ENCODE results near the gene STMN3.

Gene STMN3

DNA sequence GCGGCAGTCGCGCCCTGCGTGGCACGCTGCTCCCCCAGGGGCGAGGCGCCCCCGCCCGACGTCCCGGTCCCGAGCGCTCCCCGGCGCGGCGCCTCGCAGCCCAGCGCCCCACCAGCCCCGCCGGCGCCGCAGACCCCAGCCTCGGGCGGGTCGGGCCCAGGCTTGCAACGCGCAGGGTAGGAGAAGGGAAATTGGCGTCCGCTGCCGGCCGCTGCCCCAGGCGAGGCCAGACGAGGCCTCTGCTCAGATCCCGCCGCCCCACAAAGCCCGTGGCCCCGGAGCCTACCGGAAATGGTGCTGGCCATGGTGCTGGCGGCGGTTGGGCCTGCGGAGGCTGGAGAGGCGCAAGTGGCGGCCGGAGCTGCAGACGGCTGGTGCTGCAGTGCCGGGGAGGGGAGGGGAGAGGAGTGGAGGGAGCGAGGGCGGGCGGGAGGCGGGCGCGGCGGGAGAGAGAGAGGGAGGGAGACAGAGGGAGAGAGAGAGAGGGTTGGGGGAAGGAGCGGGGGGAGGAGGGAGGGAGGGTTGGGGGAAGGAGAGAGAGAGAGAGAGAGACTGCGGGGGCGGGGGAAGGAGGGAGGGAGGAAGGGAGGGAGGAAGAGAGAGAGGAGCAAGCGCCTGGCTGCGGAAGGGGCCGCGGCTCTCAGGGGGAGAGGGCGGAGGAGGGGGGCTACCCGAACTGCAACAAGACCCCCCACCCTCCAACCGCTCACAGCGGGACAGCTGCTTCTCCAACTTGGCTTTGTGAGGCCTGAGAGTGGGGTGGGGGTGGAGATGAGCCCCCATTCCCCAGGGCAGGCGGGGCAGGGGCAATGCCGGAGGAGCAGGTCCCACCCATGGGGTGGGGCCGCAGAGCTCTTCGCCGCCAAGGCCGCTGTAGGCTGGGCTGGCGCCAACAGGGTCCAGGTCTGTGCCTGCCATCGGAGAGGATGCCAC lies at the start of gene STMN3:
Gene STMN3 (minus strand): TSS at position 384 of the 933 bp plus-strand sequence. CDS start 79 bp downstream, at position 305.
- peak; percentile 91 for DNase-seq (ENCODE audit: low spot score)

DNA sequence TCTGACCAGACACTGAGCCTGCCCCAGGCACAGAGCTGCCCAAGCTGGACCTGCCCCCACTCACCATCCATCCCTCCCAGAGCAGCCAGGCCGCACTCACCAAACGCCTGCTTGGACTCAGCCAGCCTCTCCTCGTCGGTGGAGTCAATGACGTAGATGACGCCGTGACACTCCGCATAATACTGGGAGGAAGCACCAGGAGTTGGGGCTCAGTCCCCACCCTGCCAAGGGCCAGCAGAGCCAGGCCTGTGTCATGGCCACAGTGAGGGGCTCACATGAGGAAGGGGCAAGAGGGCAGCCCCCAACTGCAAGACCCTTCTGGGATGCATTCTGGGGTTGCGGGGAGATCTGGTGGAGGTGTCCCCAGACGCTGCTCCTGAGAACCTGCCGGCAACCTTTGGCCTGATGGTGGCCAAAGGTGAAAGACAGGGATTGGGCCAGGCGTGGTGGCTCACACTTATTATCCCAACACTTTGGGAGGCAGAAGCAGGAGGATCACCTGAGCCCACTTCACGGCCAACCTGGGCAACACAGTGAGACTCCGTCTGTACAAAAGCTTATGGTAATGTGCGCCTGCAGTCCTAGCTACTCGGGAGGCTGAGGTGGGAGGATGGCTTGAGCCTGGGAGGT lies 48.9 kb upstream of the STMN3 start:
- DNase-seq (ENCODE audit: low spot score): no peak

DNA sequence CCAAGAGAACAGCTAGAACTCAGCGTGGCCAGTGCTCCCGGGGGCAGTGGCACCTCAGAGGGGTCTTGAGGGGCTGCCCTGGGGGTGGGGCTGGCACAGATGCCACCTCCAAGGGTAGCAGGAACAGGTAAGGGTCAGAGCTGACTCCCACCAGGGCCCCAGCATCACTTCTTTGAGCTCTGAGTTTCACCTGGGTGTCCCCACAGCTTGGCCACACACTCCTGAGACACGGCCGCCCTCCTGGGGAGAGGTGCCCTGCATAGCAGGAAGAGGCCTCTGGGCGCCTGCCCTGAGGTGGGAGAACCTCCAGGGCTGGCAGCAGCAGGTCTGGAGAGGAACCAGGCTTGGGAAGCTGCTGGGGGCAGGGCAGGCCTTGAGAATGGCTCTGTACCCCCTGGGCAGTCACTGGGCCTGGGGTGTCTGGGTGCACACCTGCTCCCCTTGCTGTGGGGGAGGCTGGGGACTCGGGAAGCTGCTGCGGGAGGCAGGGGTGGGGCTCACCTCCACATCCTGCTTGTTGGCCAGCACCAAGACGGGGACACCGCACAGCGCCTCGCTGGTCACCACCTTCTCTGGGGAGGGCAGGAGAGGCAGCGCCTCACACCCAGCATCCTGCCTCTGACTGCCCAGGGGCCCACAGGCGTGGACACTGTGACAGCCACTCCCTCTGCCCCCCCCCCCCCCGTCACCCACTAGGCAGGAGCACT lies 48.3 kb upstream of the STMN3 start:
- DNase-seq (ENCODE audit: low spot score): no peak

DNA sequence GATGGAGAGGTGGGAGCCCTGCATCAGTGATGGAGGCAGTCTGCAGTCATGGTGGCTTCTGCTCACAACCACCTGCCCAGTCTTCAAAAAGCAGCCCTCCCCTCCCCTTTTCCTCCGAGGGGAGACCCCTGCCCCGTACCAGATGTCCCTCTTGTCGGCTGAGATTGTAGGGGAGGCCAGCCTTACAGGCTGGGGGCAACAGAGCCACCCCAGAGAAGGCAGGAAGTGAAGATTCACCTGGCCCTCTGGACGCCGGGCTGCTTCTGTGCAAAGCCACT lies 47.8 kb upstream of the STMN3 start:
- DNase-seq (ENCODE audit: low spot score): no peak

DNA sequence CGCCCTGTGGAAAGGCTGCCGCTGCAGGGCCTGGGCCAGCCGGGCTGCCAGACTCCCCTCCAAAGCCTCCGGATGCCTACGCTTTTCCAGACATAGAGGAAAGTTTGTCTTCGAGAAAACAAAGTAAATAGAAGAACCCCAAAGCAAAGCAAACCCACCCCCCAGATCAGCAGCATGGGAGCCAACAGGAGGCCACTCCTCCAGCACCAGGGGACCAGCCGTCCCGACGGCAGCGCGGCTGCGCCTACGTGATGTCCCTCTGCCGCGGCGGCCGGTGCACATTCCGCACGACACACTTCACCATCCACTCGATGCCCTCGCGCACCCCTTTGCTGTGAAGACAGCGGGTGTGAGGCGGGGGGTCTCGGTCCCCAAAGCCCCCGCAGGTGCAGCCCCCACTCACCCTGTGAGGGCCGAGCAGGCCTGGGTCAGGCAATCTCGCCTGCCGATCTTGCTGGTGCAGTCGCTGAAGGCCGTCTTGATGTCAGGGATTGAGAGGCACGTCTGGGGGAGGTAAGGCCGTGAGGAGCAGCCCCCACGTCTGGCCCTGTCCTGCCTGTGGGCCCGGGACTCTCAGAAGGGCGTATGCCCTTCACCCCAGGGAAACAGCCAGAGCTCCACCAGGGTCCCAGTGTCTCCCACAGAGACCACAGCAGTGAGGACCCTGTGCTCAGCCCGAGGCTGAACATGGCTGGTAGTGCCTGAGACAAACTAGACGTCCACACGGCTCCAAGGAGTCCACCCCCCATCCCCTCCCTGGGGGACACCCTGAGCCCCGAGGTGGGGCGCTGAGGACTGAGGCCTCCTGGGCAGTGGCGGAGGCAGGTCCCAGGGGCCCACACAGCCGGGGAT lies 47.2 kb upstream of the STMN3 start:
- no peak for DNase-seq (ENCODE audit: low spot score)

DNA sequence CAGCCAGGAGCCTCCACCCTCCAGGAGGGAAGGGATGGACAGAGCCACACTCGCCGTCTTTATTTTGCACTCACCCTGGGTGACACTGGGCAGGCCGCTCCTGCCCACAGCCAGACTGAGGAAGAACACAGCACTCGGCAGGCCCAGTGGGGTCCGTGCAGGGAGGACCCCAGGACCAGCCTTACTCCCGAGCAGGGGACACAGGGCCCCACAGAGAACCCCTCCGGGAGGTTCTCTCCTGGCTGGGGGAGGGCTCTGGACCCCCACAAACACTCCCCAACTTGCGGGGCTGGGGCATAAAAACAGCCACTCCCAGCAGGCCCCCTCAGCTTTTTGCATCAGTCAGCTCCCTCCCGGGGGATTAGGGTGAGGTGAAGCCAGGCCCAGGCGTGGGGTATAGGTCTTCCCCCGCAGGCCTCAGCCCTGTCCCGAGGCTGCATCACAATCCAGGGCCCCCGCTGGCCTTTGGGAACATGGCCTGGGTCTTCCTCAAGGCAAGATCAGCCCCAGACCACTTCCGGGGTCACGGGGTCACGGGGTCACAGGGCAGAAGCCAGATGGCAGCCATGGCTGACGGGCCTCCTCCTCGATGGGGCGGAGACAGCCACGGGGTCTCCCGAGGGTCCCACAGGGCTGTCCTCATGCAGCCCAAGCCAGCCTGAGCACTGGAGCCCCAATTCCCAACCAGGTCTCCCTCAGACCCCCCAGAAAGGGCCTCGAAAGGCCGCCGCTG lies 46.4 kb upstream of the STMN3 start:
- no peak for DNase-seq (ENCODE audit: low spot score)

DNA sequence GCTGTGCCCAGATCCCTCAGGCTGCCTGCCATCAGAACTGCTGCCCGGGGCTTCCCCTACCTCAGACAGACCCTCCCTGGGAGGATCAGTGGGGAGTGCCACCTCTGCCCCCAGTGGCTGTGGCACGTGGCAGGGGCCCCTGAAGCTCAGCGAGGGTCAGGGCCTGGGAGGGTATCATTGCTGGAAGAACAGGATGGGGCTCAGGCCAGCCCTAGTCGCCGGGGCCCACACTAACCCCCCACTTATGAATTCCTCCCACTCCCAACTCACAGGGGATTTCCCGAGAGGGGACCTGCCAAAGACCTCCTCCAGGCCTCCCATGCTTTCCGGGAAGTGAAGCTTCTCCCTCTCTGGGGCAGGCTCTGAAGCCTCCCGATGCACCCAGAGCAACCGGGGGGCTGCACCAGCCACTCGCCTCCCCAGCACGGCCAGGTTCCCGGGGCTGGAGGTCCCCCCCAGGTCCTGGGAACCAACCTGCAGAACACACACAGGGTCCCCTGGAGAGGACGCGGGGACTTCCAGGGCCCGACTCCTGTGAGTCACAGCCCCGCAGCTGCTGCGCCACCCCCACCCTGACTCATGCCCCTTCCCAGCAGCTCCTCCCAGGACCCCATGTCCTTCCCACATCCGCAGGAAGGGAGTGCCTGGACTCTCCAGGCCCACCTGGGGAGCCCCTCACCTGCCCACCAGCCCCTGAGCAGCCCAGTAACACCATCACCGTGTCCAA lies 45.7 kb upstream of the STMN3 start:
- no peak for DNase-seq (ENCODE audit: low spot score)

DNA sequence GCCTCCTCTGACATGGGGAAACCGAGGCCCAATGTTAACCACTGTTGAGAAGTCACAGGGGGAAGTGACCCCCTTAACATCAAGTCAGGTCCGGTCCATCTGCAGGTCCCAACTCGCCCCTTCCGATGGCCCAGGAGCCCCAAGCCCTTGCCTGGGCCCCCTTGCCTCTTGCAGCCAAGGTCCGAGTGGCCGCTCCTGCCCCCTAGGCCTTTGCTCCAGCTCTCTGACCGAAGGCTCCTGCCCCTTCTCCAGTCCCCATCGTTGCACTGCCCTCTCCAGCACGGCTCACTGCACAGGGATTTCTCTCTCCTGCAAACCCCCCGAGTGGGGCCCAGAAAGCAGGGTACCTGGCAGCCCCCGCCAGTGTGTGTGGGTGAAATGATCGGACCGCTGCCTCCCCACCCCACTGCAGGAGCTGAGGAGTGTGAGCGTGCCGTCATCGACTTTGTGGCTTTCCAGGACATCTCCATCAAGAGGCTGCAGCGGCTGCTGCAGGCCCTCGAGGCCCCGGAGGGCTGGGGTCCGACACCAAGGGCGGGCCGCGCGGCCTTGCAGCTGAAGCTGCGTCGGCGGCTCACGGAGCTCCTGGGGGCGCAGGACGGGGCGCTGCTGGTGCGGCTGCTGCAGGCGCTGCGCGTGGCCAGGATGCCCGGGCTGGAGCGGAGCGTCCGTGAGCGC lies 44.8 kb upstream of the STMN3 start:
- no peak for DNase-seq (ENCODE audit: low spot score)

DNA sequence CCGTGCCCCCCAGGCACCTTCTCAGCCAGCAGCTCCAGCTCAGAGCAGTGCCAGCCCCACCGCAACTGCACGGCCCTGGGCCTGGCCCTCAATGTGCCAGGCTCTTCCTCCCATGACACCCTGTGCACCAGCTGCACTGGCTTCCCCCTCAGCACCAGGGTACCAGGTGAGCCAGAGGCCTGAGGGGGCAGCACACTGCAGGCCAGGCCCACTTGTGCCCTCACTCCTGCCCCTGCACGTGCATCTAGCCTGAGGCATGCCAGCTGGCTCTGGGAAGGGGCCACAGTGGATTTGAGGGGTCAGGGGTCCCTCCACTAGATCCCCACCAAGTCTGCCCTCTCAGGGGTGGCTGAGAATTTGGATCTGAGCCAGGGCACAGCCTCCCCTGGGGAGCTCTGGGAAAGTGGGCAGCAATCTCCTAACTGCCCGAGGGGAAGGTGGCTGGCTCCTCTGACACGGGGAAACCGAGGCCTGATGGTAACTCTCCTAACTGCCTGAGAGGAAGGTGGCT lies 44.2 kb upstream of the STMN3 start:
- no peak for DNase-seq (ENCODE audit: low spot score)

DNA sequence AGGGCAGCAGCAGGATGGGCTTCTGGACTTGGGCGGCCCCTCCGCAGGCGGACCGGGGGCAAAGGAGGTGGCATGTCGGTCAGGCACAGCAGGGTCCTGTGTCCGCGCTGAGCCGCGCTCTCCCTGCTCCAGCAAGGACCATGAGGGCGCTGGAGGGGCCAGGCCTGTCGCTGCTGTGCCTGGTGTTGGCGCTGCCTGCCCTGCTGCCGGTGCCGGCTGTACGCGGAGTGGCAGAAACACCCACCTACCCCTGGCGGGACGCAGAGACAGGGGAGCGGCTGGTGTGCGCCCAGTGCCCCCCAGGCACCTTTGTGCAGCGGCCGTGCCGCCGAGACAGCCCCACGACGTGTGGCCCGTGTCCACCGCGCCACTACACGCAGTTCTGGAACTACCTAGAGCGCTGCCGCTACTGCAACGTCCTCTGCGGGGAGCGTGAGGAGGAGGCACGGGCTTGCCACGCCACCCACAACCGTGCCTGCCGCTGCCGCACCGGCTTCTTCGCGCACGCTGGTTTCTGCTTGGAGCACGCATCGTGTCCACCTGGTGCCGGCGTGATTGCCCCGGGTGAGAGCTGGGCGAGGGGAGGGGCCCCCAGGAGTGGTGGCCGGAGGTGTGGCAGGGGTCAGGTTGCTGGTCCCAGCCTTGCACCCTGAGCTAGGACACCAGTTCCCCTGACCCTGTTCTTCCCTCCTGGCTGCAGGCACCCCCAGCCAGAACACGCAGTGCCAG lies 43.6 kb upstream of the STMN3 start, which contains the start of gene TNFRSF6B:
Gene TNFRSF6B (plus strand): TSS at position 25 of the 729 bp plus-strand sequence. CDS start 116 bp downstream, at position 141.
- DNase-seq (ENCODE audit: low spot score): no peak

DNA sequence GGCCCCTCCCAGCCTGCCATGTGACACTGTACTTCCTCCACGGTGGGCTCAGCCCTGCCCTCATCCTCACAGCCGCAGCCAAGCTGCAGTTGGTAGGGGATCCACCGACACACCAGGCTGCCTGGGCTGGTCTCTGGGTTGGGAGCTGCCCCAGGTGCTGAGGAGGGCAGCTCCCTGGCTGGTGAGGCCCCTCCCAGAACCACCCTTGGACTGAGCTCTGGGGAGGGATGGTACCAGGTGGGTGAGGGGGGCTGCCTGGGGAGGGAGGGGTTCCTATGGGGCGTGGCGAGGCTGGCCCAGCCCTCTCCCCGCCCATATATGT lies 43.0 kb upstream of the STMN3 start:
- DNase-seq (ENCODE audit: low spot score): no peak

DNA sequence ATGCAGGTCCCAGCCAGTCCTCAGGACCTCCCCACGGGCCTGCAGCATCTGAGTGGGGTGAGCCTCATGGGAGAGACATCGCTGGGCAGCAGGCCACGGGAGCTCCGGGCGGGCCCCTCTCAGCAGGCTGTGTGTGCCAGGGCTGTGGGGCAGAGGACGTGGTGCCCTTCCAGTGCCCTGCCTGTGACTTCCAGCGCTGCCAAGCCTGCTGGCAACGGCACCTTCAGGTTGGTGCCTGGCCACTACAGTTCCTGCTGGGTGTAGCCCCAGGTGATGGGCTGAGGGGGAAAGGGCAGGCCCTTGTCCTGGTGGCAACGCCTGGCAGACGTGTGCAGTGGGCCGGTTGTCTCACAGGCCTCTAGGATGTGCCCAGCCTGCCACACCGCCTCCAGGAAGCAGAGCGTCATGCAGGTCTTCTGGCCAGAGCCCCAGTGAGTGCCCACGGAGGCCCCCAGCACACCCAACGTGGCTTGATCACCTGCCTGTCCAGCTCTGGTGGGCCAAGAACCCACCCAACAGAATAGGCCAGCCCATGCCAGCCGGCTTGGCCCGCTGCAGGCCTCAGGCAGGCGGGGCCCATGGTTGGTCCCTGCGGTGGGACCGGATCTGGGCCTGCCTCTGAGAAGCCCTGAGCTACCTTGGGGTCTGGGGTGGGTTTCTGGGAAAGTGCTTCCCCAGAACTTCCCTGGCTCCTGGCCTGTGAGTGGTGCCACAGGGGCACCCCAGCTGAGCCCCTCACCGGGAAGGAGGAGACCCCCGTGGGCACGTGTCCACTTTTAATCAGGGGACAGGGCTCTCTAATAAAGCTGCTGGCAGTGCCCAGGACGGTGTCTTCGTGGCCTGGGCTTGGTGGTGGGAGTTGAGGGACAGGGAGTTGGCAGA lies 42.4 kb upstream of the STMN3 start:
- no peak for DNase-seq (ENCODE audit: low spot score)

DNA sequence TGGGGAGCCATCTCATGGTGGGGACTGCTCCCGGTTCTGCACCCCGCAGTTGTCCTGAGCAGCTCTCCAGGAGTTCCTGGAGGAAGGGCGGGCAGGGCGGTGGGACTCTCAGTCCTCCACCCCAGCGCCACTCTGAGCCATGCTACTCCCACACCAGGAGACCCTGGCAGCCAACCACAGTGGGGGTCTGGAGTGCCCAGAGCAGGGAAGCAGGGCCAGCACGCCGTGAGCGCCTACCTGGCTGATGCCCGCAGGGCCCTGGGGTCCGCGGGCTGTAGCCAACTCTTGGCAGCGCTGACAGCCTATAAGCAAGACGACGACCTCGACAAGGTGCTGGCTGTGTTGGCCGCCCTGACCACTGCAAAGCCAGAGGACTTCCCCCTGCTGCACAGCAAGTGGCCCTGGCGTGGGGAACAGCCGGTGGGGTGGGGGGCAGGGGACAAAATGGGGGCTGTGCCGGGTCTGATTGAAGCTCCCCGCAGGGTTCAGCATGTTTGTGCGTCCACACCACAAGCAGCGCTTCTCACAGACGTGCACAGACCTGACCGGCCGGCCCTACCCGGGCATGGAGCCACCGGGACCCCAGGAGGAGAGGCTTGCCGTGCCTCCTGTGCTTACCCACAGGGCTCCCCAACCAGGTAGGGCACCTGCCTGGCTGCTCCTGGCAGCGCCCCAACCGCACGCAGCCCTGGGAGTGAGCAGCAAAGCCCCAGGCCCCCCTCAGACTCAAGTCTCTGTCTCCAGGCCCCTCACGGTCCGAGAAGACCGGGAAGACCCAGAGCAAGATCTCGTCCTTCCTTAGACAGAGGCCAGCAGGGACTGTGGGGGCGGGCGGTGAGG lies 41.6 kb upstream of the STMN3 start:
- no peak for DNase-seq (ENCODE audit: low spot score)

DNA sequence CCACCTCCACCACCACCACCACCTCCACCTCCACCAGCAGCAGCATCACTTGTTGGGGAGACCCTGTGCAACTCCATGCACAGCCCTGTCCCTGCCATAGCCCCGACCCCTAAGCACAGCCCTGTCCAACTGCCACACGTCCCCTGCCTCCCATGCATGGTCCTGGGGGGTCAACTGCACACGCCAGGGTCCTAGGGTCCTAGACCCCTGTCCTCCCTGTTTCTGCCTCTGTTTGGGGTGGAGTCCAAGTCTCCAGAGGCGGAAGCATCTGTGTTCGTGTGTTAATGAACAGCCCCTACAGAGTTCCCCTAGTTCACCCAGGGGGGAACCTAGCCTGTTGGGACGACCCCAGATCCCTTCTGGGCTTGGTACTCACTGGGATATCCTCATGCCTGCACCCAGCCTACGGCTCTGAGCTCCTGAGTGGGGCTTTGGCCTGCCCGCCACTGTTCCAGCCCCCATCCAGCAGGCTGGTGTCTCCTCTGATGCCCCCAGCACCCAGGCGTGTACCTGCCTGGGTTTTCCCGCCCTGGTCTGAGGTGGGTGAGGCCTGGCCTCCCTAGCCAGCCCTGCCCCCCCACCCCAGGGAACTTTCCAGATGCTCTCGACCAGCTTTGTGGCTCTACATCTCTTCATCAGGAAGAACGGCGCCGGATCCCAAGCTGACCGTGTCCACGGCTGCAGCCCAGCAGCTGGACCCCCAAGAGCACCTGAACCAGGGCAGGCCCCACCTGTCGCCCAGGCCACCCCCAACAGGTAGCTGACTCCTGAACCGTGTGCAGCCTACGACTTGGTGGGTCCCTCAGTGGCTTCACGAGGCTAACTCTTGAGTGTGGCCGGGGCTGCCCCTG lies 40.7 kb upstream of the STMN3 start:
- DNase-seq (ENCODE audit: low spot score): no peak

DNA sequence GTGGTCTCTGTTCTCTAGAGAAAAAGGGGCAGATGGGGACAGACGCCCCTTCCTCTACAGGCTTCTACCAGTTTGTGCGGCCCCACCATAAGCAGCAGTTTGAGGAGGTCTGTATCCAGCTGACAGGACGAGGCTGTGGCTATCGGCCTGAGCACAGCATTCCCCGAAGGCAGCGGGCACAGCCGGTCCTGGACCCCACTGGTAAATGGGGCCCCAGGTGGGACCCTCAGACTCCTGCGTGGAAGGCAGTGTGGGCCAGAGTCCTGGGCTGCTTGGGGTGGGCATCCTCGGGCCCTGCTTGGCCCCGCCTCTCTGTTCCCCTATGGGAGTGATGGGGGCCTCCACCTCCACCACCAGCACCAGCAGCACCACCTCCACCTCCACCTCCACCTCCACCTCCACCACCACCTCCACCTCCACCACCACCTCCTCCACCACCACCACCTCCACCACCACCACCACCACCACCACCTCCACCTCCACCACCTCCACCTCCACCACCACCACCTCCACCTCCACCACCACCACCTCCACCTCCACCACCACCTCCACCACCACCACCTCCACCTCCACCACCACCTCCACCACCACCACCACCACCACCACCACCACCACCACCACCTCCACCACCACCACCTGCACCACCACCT lies 40.0 kb upstream of the STMN3 start:
- DNase-seq (ENCODE audit: low spot score): no peak
